H7 (cell line): ENCODE results near the gene FAM228A. TPM values are rescaled to one million over a fixed set of nuclear protein-coding genes. Genes with fewer than 3 reads are reported as not detected.
A peak's percentile ranks its signal among the peaks of the same experiment; 100 is the strongest.

Experiments used
- DNase-seq: peaks from one replicate; pipeline ENCODE4 v3.0.0; 2012
- H3K27me3 ChIP-seq: 2 replicates; pipeline ENCODE4 v1.6.0; 2011; ENCODE audit warnings: mild to moderate bottlenecking, low read length; ENCODE audit not compliant: control insufficient read depth, insufficient read depth
- H3K36me3 ChIP-seq: replicated peaks from 2 replicates; pipeline ENCODE4 v1.5.1; 2011; ENCODE audit warnings: low read length; ENCODE audit not compliant: control insufficient read depth, insufficient read depth
- H3K4me3 ChIP-seq: 2 replicates; pipeline ENCODE4 v1.5.1; 2011; ENCODE audit warnings: low read depth, mild to moderate bottlenecking, control low read depth, low read length, moderate library complexity; ENCODE audit not compliant: insufficient read depth
- total RNA-seq: library from RNA; depleted of rRNA; stranded (reverse); fragments of >200 nt; shearing (Covaris generic); gene quantifications from 2 replicates; pipeline ENCODE4 v1.2.3, GENCODE V29; 2014

FAM228A gene
- total RNA-seq, 1 experiment from 2014 or later = 0.14 TPM

GRCh38 chr2:24204505-24204904 is 29.7 kb downstream of the FAM228A start:
- Histone ChIP-seq H3K36me3 (no peaks in the 10 kb centered on the region; the same call in 1 of the 2 replicates), H3K27me3 (no peaks in the 10 kb centered on the region), H3K4me3 (no peak overlapping the region)
- DNase-seq = peak; percentile 6

DNA sequence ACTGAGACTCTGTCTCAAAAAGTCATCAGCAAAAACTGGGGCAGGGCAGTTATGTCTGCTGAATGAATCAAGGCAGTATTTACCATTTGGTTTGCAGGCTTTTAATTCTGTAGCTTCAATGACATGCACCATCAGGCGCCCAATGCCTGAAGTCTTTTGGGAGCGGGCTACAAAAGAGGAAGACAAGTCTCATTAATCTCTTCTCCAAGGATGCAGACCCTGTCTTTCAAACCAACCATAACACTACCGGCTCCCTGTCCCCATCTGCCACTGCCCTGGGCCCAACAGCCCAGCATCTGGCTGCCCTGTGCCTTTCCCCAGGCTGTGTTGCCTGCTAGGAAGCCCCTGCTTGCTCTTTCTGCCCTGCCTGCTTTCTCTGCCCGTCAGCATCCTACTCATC is 30.3 kb downstream of the FAM228A start:
- no peak overlapping the region for H3K4me3 ChIP-seq
- H3K36me3 ChIP-seq = no peaks in the 10 kb centered on the region; the same call in 1 of the 2 replicates
- H3K27me3 ChIP-seq = no peaks in the 10 kb centered on the region
- peak; percentile 5 for DNase-seq

DNA sequence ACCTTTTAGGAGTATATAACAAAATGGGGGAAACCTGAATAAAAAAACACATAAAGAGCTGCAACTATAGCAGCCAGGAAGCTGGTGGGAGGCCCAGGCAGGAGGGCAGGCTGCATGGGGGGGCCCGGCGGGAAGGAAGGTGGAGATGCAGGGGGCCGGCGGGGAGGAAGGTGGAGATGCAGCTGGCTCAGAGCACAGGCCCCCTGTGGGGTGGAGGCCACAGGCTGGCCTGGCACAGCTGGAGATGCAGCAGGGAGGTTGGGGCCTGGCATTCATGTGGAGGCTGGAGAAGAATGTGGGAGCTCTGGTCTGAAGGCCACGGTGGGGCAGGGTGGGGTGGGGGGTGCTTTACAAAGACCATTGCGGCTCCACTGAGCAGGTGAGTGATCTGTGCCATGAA is 31.4 kb downstream of the FAM228A start:
- DNase-seq = peak; percentile 45
- Histone ChIP-seq H3K27me3 (no peaks in the 10 kb centered on the region), H3K36me3 (no peaks in the 10 kb centered on the region; the same call in 1 of the 2 replicates), H3K4me3 (no peak overlapping the region)

DNA sequence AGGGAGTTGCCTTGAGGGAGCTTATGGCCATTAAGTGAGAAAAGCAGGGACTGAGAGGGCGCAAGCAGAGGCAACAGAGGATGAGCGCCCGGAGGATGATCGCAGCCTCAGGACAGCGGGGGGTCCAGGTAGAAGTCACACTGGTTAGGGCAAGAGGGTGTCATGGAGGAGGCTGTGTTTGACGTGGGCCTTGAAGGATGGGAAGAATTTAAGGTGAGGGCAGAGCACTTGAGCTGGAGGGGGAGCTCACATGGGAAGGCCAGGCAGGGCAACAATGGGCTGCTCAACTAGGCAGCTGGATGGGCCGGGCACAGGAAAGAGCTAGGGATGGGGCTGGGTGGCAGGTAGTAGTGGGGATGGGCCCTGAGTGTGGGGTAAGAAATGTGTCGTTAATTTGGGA is 31.9 kb downstream of the FAM228A start:
- H3K36me3 ChIP-seq = no peaks in the 10 kb centered on the region; the same call in 1 of the 2 replicates

GRCh38 chr2:24207359-24207758 is 32.5 kb downstream of the FAM228A start:
- Histone ChIP-seq H3K36me3 (no peaks in the 10 kb centered on the region; the same call in 1 of the 2 replicates), H3K27me3 (no peaks in the 10 kb centered on the region)
- no peak for DNase-seq

More for the DNA sequence above, 31.9 kb downstream of the FAM228A start:
- no peak for DNase-seq
- Histone ChIP-seq H3K4me3 (no peak overlapping the region), H3K27me3 (no peaks in the 10 kb centered on the region)

DNA sequence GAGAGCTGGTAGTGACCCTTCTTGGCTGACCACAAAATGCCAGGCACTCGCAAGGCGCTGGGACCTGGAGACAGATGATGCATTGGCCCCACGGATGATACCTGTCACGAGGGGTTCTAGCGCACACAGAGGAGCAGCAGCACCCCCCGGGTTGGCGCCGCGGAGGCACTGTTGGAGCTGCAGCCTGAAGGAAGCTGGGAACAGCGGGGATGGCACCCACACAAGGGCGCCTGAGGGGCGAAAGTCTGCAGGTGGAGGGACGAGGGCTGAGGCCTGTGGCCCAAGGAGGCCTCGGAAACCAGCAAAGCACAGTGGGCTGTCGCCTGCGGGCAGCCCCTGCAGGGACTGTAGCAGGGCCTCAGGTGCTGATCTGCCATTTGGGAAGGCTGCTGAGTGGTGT is 33.6 kb downstream of the FAM228A start:
- no peaks in the 10 kb centered on the region; the same call in 1 of the 2 replicates for H3K36me3 ChIP-seq
- DNase-seq = no peak
- no peaks in the 10 kb centered on the region for H3K27me3 ChIP-seq
- no peak overlapping the region for H3K4me3 ChIP-seq

More at GRCh38 chr2:24207359-24207758, 32.5 kb downstream of the FAM228A start:
- no peak overlapping the region for H3K4me3 ChIP-seq

GRCh38 chr2:24209389-24210105 is 34.7 kb downstream of the FAM228A start:
- H3K27me3 ChIP-seq = no peaks in the 10 kb centered on the region

GRCh38 chr2:24210106-24210455 is 35.2 kb downstream of the FAM228A start:
- no peaks in the 10 kb centered on the region; the same call in 1 of the 2 replicates for H3K36me3 ChIP-seq
- H3K4me3 ChIP-seq = no peak overlapping the region
- H3K27me3 ChIP-seq = no peaks in the 10 kb centered on the region
- no peak for DNase-seq

More at GRCh38 chr2:24209389-24210105, 34.7 kb downstream of the FAM228A start:
- no peak for DNase-seq
- Histone ChIP-seq H3K36me3 (no peaks in the 10 kb centered on the region; the same call in 1 of the 2 replicates), H3K4me3 (no peak overlapping the region)

DNA sequence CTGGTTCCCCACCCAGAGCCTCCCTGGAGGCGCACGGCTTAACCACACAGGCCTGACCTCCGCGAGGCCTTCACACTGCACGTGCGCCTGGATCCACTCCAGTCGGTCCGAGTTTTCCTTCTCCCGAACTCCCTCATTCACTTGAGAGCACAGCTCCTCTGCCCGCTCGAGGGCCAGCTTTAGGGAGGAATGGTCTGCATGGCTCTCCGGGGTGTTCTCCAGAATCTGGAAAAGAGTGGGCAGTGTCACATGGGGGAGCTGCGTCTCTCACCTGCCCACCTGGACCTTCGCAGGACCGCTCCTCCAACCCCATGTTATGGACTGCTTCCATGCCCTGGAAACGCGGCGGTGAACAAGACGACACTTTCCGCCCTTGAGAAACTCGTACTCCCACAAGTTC is 35.9 kb downstream of the FAM228A start:
- Histone ChIP-seq H3K27me3 (no peaks in the 10 kb centered on the region), H3K36me3 (no peaks in the 10 kb centered on the region; the same call in 1 of the 2 replicates), H3K4me3 (no peak overlapping the region)
- DNase-seq = no peak

DNA sequence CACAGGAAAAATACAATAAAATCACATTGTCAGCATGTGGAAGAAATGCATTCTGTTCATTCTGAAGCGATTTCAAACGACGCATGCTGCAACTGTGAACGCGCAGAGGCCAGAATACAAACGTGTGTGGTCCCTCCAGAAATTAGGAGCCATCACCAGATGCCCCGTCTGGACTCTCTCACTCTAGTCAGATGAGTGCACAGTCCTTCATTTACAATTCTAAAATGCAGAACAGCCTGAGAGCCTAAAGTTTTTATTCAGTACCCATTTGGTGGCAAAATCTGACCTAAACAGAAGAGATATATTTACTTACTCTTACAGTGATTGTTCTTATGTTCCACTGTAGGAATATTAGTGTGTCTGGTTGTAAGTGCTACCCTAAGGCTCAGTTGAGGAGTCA is 36.6 kb downstream of the FAM228A start:
- no peaks in the 10 kb centered on the region; the same call in 1 of the 2 replicates for H3K36me3 ChIP-seq
- H3K4me3 ChIP-seq = no peak overlapping the region
- no peaks in the 10 kb centered on the region for H3K27me3 ChIP-seq
- no peak for DNase-seq

DNA sequence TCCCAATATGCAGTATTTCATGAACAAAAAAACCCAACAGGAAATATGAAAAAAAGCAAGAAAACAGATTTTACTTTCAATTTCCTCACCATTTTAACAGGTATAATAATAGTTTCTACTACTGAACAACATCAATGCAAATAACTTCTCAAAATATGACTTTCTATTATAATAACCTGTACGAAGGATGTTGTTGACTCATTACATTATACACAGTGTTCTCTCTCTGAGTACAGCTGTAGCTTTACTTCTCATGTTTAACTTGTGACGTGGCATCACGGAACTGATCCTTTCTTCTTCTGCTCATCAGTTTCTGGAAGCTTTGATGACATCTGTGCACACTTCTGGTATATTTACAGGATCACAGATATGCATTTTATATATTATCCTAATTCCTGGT is 40.0 kb downstream of the FAM228A start:
- Histone ChIP-seq H3K27me3 (no peaks in the 10 kb centered on the region), H3K36me3 (no peaks in the 10 kb centered on the region), H3K4me3 (no peak overlapping the region)
- DNase-seq = no peak

DNA sequence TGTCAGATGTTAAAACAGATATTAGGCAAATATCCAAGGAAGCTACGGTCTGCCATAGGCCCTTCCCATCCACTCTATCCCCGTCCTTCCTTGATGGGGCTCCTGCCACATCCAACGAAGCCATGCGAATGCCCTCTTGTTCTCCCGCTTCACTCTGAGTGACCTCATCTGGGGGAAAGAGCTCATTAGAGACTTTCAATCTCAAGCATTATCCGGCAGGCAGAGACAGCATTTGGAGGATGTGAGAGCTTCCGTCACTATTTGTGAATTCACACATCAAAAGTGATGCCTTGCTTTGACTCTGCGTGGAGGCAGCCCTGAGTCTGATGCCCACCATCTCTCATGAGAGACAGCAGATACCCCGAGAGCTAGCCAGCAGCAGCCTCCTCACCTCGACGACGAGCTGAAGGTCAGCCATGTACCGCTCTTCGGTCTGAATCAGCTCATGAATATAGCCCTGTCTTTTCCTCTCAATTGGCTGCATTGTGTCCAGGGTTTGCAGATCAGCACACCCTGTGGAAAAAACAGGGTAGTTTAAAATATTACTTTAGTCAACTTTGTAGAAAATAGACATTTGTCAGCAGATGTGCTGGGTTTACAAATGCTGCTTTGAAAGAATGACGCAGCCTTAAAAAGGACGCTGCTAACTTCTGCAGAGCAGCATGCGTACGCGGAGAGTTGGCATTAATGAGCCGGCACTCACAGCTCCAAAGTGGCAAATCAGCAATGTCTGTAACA is 45.9 kb downstream of the FAM228A start:
- Histone ChIP-seq H3K36me3 (no peaks in the 10 kb centered on the region), H3K4me3 (no peak overlapping the region), H3K27me3 (no peaks in the 10 kb centered on the region)
- DNase-seq = no peak

- no peak for DNase-seq
- H3K27me3 ChIP-seq = no peaks in the 10 kb centered on the region
- H3K4me3 ChIP-seq = no peak overlapping the region
- H3K36me3 ChIP-seq = no peaks in the 10 kb centered on the region
These were observed 46.6 kb downstream of the FAM228A start for GRCh38 chr2:24221343-24222050.

GRCh38 chr2:24222946-24223345 is 48.1 kb downstream of the FAM228A start:
- no peaks in the 10 kb centered on the region for H3K36me3 ChIP-seq
- no peak overlapping the region for H3K4me3 ChIP-seq
- no peak for DNase-seq
- no peaks in the 10 kb centered on the region for H3K27me3 ChIP-seq
